HG03060 (cell line): Measurements from ENCODE around the gene ABCB6.

ENCODE experiments used
- ATAC-seq: cut with Tn5 transposase; IDR thresholded peaks from one replicate; pipeline ENCODE4 v1.9.1; 2021; ENCODE audit warnings: low read depth, moderate number of reproducible peaks; ENCODE audit not compliant: unreplicated experiment

Gene ABCB6

DNA sequence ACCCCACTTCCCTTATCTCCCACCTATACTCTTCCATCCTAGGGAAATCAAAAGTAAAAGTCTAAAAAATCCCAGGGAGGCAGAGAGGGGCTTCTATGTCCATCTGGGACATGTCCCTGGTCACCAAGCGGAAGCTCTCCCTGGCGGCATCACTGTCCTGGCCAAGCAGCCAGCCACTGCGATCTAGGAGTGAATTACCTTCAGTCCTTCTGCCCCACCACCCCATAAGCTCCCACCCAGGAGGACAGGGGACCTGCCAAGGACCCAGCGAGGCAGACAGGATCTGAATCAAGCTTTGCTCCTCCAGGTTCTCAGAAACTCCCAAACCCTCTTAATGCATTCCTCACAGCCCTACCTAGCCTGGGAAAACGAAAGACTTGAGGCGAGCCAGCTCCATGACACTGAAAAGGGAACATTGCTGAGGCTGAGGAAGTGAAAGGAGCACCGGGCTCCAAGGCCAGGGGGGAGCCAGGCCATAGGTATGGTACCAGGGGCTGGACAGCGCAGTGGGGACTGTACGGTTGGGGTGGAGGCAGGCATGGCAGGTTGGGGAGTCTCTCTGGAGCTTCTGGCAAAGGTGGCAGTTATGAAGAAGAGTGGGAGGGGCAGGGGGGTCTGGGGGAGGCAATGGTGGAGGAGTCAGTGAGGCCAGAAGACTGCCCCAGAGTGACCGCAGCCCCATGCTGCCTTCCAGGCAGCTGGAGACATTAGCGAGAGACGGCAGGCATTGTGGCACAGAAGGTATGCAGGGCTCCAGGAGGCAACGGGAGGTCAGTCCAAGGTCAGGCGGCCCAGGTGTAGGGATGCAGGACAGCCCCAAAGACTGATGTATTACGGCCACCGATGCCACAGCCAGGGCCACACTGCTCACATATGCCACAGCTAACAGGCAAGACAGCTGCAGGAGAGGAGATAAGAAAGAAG lies 46.3 kb downstream of the ABCB6 start:
- ATAC-seq: no peak

DNA sequence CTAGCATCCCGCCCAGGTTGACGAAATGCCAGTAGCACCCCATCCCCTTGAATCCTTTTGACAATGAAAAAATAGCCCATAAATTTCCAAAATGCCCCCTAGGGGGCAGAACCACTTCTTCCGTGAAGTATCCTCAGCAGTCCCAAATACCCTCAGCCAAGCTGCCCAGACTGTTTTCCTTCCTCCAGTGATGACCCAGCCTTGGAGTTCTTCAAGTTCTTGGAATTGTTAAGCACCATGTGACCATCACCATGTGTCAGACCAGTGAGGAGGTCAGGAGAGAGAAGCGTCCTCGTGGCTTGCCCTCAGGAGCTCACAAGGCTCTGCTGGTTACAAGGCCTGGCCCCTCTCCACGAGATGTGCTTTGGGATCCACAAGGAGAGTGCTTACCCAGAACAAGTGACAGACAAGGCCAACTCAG lies 47.5 kb downstream of the ABCB6 start:
- ATAC-seq: no peak

DNA sequence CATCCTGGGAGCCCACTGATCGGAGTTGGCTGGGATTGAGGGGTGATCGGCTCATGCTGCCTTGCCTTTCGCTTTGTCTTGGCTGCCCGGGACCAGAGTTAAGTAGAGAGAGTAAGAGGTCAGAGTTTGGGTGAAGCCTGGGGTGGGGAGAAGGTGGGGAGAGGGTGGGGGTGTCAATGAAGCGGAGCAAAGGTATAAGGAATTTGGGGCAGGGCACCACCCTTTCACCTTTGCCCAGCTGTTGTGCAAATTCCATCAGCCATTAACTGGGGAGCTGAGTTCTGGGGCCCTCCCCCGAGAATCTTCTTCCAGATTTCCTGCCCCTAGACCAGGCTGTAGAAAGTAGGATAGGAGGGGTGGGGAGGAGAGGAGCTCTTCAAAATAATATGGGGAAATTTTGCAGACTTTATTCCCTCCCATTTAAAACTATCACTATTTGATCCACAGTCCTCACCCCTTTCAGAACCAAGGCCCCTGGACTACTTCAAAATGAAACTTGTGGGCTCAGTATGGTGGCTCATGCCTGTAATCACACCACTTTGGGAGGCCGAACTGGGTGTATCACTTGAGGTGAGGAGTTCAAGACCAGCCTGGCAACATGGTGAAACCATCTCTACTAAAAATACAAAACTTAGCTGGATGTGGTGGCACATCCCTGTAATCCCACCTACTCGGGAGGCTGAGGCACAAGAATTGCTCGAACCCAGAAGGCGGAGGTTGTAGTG lies 48.7 kb downstream of the ABCB6 start, which contains the start of gene SLC23A3:
SLC23A3 (minus strand) TSS at position 100 of the 725 bp plus-strand sequence; CDS start at position 55, 45 bp downstream.
- ATAC-seq: no peak

DNA sequence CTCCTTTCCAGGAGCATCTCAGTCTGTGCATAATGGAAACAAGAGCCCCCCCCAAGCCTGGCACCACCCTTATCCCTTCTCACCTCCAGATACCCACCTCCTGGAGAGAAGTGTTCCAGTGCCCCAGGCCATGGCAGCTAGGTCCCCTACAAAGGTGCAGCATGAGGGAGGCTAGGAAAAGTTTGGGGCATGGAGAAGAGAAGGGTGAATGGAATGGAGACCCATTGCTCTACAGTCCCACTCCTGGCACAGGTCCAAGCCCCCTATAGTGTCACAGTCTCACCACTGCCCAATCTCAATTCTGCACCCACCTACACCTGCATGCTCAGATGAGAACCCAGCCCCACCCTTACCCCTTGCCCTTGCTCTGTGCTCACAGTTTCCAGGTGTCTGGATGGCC lies 49.8 kb downstream of the ABCB6 start:
- ATAC-seq: no peak

DNA sequence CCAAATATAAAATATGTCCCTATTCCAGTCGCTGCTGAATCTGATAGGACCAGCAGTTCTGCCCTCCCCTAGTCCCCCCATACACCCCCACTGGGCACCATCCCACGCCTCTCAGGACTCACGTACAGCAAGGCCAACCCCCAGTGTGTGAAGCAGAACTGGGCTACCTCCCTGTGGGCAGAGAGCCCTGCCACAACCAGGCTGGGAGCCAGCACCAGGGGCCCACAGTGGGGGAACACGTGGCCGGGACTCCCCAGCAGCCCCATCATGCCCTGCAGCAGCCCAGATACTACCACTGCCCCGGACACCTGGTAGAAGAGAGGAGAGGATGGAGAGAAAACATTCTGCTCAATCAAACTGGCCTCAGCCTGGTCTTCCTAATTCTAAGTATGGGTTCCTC lies 50.2 kb downstream of the ABCB6 start:
- no peak for ATAC-seq

DNA sequence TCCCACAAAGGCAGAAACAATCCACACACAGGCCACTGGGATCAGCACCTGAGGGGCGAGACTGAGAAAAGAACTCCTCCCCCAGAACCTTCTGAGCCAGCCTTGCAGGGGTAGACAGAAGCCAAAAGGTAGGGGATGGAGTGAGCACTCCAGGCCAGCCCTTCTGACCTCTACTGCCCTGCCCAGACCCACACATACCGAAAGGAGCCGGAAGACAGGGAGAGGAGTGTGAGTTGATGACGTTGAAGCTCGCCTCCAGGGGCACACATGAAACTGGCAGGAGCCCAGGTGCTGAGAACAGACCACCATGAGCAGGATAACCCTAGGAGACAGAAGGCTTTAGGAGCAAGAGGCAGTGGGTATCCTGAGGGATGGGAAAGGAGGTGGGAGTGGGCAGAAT lies 50.8 kb downstream of the ABCB6 start:
- no peak for ATAC-seq

DNA sequence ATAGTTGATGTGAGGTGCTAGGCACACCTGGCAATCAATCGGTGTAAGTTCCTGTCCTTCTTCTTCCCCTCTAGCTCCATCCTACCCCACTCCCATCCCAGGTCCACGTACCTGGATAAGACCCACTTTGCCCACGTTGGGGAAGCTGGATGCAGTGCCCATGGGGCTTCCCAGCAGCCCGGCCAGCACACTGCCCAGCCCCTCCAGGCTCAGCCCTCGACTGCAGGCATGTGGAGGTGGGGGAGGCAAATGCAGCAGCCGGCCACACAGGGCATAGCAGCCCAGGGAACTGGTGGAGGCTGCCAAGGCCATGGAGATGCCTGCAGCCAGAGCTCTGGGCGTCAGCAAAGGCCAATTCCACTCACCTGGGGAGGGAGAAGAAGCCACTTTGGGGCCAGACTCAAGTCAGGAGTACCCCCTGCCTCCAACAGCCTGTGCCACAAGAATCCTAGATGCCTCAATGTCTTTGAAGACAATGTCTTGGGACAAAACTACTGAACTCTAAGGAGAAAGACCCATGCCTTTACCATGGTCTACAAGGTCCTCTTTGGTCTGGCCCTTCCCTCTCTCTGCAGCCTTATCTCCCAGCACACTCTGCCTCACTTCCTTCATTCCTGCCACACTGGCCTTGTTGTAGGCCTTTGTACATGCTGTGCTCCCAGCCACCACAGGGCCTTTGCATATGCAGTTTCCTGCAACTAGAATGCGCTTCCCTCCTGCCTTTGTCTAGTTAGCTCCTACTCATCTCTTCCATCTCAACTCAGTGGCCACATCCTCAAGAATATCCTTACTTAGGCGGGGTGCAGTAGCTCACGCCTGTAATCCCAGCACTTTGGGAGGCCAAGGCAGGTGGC lies 53.5 kb downstream of the ABCB6 start:
- no peak for ATAC-seq

DNA sequence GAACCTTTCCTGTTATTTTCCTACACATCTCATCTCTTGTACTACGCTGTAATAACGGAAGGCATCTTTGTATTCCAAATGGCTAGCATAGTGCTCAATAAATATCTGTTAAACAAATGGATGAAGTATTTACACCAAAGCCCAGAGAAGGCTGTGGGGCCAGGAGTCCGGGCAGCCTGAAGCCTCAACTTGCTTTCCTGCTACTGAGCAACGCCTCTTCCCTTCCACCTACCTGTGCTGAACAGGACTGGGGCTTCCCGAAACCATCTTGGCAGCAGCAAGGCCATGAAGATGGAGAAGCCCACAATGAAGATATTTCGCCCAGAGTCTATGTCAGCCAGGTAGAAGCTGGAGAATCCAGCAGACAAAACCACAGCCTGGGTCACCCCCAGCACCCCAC lies 55.6 kb downstream of the ABCB6 start:
- no peak for ATAC-seq

DNA sequence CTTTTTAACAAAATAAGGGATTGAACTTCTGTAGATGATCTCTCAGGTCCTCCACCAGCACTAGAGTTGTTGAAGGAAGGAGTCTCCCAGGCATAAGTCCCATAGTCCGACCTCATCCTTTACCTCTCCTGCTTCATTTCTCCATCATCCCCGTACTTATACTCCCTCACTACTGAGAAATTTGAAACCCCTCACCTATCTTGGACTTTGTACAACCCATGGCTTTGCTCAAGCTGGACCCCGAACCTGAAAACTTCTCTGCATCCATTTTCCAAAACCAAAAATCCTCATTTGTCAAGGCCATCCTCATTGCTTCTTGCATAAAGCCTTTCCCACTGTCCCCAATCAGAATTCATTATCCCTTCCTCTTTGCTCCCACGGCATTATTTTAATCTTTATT lies 57.7 kb downstream of the ABCB6 start:
- ATAC-seq: no peak

DNA sequence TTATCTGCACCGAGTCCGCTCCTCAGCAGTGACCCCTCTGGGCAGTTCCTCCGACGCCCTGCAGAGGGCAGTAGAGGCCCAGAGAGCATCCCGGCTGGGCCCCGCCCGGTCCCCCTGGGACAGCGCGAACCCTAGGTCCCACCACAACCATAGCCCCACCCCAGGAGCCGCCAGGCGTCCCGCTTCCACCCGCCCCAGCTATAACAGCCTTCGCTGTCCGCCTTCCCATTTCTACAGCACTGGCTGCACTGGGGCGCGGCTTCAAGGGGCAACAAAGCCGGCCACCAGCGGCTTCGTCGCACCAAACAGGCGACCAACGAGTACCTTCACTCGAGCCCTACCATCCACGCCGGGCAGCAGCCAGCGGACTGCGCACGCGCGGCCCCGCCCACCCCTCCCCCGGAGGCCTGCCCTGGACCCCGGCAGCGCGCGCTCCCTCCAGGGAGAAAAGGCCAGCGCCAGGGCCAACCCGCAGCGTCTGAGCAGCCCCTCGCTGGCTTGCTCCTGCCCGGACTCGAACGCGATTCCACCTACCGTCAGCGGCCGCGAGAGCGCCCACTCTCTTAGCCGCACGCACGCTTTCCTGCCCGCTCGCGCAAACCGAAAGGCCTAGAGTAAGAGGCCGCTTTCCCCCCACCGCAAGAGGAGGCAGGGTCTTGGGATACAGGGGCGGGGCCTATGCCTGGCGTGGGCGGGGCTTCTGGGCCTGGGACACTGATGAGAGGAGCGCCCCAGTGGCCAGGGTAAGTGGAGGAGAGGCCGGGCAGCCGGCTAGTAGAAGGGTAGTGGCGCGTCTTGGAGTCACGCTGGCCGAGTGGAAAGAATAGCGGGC lies 58.4 kb downstream of the ABCB6 start, which contains the start of gene NHEJ1:
NHEJ1 (minus strand) TSS at position 630 of the 832 bp plus-strand sequence. CDS start 2,453 bp downstream, outside the sequence.
- ATAC-seq: peak; percentile 66
